H1 (cell line): ENCODE results near the gene PTCHD1. TPM values are rescaled to one million over a fixed set of nuclear protein-coding genes. Genes with fewer than 3 reads are reported as not detected.

Source experiments
- BCL11A ChIP-seq, 2 experiments: IDR thresholded peaks; one replicate each; pipeline ENCODE4 v1.6.1; 2011; ENCODE audit warnings: low read depth in 2 of 2, low read length in 2 of 2, mild to moderate bottlenecking in 2 of 2
- EP300 ChIP-seq, 2 experiments: IDR thresholded peaks; 1 replicate in 1 of 2; 2 replicates in 1 of 2; pipeline ENCODE4 v1.6.1; 2011 to 2012; ENCODE audit warnings: low read depth in 2 of 2, low read length in 2 of 2, mild to moderate bottlenecking in 2 of 2, borderline replicate concordance in 1 of 2, inconsistent platforms in 1 of 2, moderate library complexity in 1 of 2
- EZH2 ChIP-seq: fragments of 200-600 bp; sonication (generic); IDR thresholded peaks from 2 replicates; pipeline ENCODE4 v1.7.1; 2012; ENCODE audit warnings: low read depth, mild to moderate bottlenecking, moderate library complexity, low read length, inconsistent platforms; ENCODE audit not compliant: severe bottlenecking
- KDM1A ChIP-seq: fragments of 200-600, 300-600 bp; sonication (generic); IDR thresholded peaks from 2 replicates; pipeline ENCODE4 v1.7.1; 2016; ENCODE audit warnings: mild to moderate bottlenecking, low read length, borderline replicate concordance
- MAFK ChIP-seq: IDR thresholded peaks from 2 replicates; pipeline ENCODE4 v1.6.1; 2012; ENCODE audit warnings: low read depth, mild to moderate bottlenecking, improper control_type of control experiment, low read length
- POLR2A ChIP-seq, 2 experiments: IDR thresholded peaks; 1 replicate in 1 of 2; 2 replicates in 1 of 2; pipeline ENCODE4 v1.6.1; 2011; ENCODE audit warnings: low read depth in 2 of 2, low read length in 2 of 2, mild to moderate bottlenecking in 2 of 2; ENCODE audit errors: control extremely low read depth in 1 of 2
- RAD21 ChIP-seq, 2 experiments: IDR thresholded peaks in 1 of 2; conservative IDR thresholded peaks in 1 of 2; 2 replicates each; pipeline ENCODE4 v1.6.1; 2011; ENCODE audit warnings: low read depth in 2 of 2, low read length in 2 of 2, improper control_type of control experiment in 1 of 2, inconsistent platforms in 1 of 2, mild to moderate bottlenecking in 1 of 2, moderate library complexity in 1 of 2
- RXRA ChIP-seq: IDR thresholded peaks from 2 replicates; pipeline ENCODE4 v1.6.1; 2011; ENCODE audit warnings: low read depth, mild to moderate bottlenecking, low read length, moderate library complexity; ENCODE audit not compliant: insufficient read depth
- SAP30 ChIP-seq: fragments of 300-600 bp; sonication (generic); IDR thresholded peaks from 2 replicates; pipeline ENCODE4 v1.7.1; 2012; ENCODE audit warnings: low read length, moderate library complexity, mild to moderate bottlenecking, inconsistent platforms; ENCODE audit not compliant: insufficient read depth, insufficient replicate concordance
- SIX5 ChIP-seq: IDR thresholded peaks from 2 replicates; pipeline ENCODE4 v1.6.1; 2011; ENCODE audit warnings: mild to moderate bottlenecking, low read depth, low read length
- polyA plus RNA-seq, 7 experiments: library from polyadenylated mRNA; depleted of rRNA in 3 of 7; stranded (reverse) in 5 of 7; unstranded in 2 of 7; fragments of >200 nt in 5 of 7; fragments of 200-250 nt in 2 of 7; gene quantifications; 1 replicate in 5 of 7; 2 replicates in 1 of 7; 4 replicates in 1 of 7; pipeline versions ENCODE4 v1.2.1 to v1.2.3, GENCODE V29; 2011 to 2013; ENCODE audit warnings: missing spikeins in 2 of 7, mixed read lengths in 2 of 7
- total RNA-seq: library from RNA; stranded (reverse); fragmentation: NEBNext Ultra II Directional; extraction: Animal tissue kit (Norgen Biotek cat#: 25700); gene quantifications from 2 replicates; pipeline ENCODE4 v1.2.1, GENCODE V29; 2021
- TF ChIP-seq, protein P1 (sequence below): fragments of 300-600 bp; sonication (generic); IDR thresholded peaks from 2 replicates; pipeline ENCODE4 v1.7.1; 2012; ENCODE audit warnings: low read length, moderate library complexity, mild to moderate bottlenecking, inconsistent platforms; ENCODE audit not compliant: insufficient replicate concordance

Gene PTCHD1
- total and polyA plus RNA-seq, 2 of the 8 experiments (the other 6 are each of a cell fraction or from before 2014, with no cell fraction given): 0.53 to 2.4 TPM

DNA sequence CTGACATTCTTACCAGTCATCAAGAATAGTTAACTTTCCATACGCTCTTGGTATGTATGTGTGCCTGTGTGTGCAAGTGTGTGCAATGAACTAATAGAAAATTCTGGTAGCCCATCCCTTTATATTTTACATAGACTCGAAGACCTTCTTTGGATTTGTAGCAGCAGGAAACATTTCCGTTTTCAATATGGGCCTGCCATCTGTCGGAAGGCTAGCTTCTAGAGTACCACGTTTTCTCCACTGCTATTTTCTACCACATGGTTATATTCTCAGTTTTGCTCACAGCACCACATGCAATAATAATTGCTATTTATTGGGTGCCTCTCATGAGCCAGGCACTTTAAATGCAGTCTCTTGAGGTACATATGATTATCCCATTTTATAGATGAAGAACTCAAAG is 47.9 kb upstream of the PTCHD1 start (continued):
- TF ChIP-seq, protein P1, sequence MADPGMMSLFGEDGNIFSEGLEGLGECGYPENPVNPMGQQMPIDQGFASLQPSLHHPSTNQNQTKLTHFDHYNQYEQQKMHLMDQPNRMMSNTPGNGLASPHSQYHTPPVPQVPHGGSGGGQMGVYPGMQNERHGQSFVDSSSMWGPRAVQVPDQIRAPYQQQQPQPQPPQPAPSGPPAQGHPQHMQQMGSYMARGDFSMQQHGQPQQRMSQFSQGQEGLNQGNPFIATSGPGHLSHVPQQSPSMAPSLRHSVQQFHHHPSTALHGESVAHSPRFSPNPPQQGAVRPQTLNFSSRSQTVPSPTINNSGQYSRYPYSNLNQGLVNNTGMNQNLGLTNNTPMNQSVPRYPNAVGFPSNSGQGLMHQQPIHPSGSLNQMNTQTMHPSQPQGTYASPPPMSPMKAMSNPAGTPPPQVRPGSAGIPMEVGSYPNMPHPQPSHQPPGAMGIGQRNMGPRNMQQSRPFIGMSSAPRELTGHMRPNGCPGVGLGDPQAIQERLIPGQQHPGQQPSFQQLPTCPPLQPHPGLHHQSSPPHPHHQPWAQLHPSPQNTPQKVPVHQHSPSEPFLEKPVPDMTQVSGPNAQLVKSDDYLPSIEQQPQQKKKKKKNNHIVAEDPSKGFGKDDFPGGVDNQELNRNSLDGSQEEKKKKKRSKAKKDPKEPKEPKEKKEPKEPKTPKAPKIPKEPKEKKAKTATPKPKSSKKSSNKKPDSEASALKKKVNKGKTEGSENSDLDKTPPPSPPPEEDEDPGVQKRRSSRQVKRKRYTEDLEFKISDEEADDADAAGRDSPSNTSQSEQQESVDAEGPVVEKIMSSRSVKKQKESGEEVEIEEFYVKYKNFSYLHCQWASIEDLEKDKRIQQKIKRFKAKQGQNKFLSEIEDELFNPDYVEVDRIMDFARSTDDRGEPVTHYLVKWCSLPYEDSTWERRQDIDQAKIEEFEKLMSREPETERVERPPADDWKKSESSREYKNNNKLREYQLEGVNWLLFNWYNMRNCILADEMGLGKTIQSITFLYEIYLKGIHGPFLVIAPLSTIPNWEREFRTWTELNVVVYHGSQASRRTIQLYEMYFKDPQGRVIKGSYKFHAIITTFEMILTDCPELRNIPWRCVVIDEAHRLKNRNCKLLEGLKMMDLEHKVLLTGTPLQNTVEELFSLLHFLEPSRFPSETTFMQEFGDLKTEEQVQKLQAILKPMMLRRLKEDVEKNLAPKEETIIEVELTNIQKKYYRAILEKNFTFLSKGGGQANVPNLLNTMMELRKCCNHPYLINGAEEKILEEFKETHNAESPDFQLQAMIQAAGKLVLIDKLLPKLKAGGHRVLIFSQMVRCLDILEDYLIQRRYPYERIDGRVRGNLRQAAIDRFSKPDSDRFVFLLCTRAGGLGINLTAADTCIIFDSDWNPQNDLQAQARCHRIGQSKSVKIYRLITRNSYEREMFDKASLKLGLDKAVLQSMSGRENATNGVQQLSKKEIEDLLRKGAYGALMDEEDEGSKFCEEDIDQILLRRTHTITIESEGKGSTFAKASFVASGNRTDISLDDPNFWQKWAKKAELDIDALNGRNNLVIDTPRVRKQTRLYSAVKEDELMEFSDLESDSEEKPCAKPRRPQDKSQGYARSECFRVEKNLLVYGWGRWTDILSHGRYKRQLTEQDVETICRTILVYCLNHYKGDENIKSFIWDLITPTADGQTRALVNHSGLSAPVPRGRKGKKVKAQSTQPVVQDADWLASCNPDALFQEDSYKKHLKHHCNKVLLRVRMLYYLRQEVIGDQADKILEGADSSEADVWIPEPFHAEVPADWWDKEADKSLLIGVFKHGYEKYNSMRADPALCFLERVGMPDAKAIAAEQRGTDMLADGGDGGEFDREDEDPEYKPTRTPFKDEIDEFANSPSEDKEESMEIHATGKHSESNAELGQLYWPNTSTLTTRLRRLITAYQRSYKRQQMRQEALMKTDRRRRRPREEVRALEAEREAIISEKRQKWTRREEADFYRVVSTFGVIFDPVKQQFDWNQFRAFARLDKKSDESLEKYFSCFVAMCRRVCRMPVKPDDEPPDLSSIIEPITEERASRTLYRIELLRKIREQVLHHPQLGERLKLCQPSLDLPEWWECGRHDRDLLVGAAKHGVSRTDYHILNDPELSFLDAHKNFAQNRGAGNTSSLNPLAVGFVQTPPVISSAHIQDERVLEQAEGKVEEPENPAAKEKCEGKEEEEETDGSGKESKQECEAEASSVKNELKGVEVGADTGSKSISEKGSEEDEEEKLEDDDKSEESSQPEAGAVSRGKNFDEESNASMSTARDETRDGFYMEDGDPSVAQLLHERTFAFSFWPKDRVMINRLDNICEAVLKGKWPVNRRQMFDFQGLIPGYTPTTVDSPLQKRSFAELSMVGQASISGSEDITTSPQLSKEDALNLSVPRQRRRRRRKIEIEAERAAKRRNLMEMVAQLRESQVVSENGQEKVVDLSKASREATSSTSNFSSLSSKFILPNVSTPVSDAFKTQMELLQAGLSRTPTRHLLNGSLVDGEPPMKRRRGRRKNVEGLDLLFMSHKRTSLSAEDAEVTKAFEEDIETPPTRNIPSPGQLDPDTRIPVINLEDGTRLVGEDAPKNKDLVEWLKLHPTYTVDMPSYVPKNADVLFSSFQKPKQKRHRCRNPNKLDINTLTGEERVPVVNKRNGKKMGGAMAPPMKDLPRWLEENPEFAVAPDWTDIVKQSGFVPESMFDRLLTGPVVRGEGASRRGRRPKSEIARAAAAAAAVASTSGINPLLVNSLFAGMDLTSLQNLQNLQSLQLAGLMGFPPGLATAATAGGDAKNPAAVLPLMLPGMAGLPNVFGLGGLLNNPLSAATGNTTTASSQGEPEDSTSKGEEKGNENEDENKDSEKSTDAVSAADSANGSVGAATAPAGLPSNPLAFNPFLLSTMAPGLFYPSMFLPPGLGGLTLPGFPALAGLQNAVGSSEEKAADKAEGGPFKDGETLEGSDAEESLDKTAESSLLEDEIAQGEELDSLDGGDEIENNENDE: no peak
- TF ChIP-seq SAP30 (no peak), SIX5 (no peak), MAFK (no peak), RAD21 (IDR thresholded peaks at IDR 0.05 in 1 of 2, conservative IDR thresholded peaks at IDR 0.05 in 1 of 2; ENCODE audit: low read depth in 2 of 2, low read length in 2 of 2) (no peak), POLR2A (IDR thresholded peaks at IDR 0.05; ENCODE audit: control extremely low read depth in 1 of 2, low read depth in 2 of 2, low read length in 2 of 2) (no peak), BCL11A (IDR thresholded peaks at IDR 0.05; ENCODE audit: low read depth in 2 of 2, low read length in 2 of 2) (no peak), EP300 (IDR thresholded peaks at IDR 0.05; ENCODE audit: borderline replicate concordance in 1 of 2, low read depth in 2 of 2, low read length in 2 of 2) (no peak), KDM1A (no peak), EZH2 (no peak), RXRA (no peak)
